Muscle layer of duodenum (tissue), 2 donors: ENCODE results near the gene BPGM.

Experiments
- H3K27ac ChIP-seq: one replicate; pipeline ENCODE4 v1.7.0; 2013; ENCODE audit warnings: mild to moderate bottlenecking, low read length
- H3K27me3 ChIP-seq: one replicate; pipeline ENCODE4 v1.7.0; 2013; ENCODE audit warnings: low read depth, mild to moderate bottlenecking, control low read depth, low read length
- H3K36me3 ChIP-seq, 2 donors: one replicate each; pipeline ENCODE4 v1.7.0; 2013; ENCODE audit warnings: low read length in 2 of 2, control low read depth in 1 of 2, mild to moderate bottlenecking in 1 of 2; ENCODE audit not compliant: insufficient read depth in 2 of 2, control insufficient read depth in 1 of 2
- H3K4me1 ChIP-seq, 2 donors: one replicate each; pipeline ENCODE4 v1.7.0; 2013; ENCODE audit warnings: low read length in 2 of 2, mild to moderate bottlenecking in 2 of 2, control low read depth in 1 of 2, moderate library complexity in 1 of 2; ENCODE audit not compliant: insufficient read depth in 2 of 2, control insufficient read depth in 1 of 2
- H3K4me3 ChIP-seq, 2 donors: one replicate each; pipeline ENCODE4 v1.7.0; 2013; ENCODE audit warnings: low read length in 2 of 2, low read depth in 1 of 2, mild to moderate bottlenecking in 1 of 2
- H3K9me3 ChIP-seq, 2 donors: one replicate each; pipeline ENCODE4 v1.7.0; 2013; ENCODE audit warnings: low read length in 2 of 2, control low read depth in 1 of 2, mild to moderate bottlenecking in 1 of 2; ENCODE audit not compliant: control insufficient read depth in 1 of 2
- donor health status: healthy.

The BPGM gene

GRCh38 chr7:134619627-134620331, 26.9 kb upstream of the BPGM start:
- H3K9me3 ChIP-seq = no peaks in the 10 kb centered on the region
- H3K36me3 ChIP-seq = no peaks in the 10 kb centered on the region
- H3K27ac ChIP-seq = no peak overlapping the region
- no peak overlapping the region for H3K4me3 ChIP-seq
- H3K4me1 ChIP-seq = no peaks in the 10 kb centered on the region
- H3K27me3 ChIP-seq = no peaks in the 10 kb centered on the region

DNA sequence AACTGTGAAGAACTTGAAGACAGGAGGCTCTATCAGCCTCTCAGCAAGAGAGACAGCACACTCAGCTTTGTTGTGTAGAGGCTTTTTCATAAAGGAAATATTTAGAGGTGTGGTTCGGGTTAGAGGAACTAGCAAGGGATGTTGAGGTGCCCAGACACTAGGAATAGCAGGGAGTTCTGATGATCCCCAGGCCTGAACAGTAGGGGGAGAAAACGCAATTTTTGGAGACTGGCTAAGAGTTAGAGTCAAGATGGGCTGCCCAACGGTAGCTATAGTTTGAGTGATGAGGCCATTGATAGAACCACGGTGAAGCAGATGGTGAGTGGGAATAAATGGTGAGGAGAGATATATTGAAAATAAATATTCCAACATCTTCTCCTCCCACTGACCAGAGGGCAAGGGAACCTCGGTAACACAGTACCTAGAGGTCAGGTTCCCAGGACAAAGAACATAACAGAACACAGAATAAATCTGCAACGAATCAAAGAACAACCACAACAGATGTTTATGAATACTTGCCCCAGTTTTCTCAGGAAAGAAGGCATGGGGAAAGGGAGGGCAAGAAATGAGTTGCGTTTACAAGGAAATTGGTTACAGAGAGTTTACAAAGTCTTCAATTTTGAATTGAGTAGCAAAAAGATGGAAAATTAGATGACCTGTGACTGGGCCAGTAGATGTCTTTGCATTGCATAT, 24.2 kb upstream of the BPGM start:
- Histone ChIP-seq H3K4me1 (no peaks in the 10 kb centered on the region), H3K27ac (no peak overlapping the region), H3K27me3 (no peaks in the 10 kb centered on the region), H3K36me3 (no peaks in the 10 kb centered on the region), H3K9me3 (no peaks in the 10 kb centered on the region), H3K4me3 (no peak overlapping the region)

DNA sequence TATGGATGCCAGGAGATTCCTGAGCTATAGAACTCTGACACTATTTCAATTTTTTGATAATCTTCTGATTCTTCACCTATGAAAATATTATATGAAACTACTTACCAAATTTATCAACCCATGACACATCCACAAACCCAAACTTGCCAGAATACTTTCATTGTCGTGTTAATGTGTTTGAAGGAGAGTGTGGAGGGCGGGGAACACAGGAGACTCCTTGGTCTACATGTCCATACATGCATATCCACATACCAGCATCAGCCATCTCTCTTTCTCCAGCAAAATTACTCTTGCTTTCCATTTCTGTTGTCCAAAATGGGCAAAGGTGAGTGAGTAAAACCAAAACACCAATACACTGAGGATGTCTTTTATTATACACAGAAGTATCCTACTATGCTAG, 23.5 kb upstream of the BPGM start:
- Histone ChIP-seq H3K27ac (no peak overlapping the region), H3K9me3 (no peaks in the 10 kb centered on the region), H3K4me3 (no peak overlapping the region), H3K36me3 (no peaks in the 10 kb centered on the region), H3K27me3 (no peaks in the 10 kb centered on the region), H3K4me1 (no peaks in the 10 kb centered on the region)

- H3K27me3 ChIP-seq = no peaks in the 10 kb centered on the region
- H3K4me3 ChIP-seq = no peak overlapping the region
- no peak overlapping the region for H3K27ac ChIP-seq
- H3K4me1 ChIP-seq = no peaks in the 10 kb centered on the region
- H3K36me3 ChIP-seq = no peaks in the 10 kb centered on the region
- H3K9me3 ChIP-seq = no peaks in the 10 kb centered on the region
Observed at GRCh38 chr7:134625550-134625949, 21.1 kb upstream of the BPGM start.

- H3K27ac ChIP-seq = no peak overlapping the region
- H3K4me3 ChIP-seq = no peak overlapping the region
- H3K36me3 ChIP-seq = no peaks in the 10 kb centered on the region
- no peaks in the 10 kb centered on the region for H3K27me3 ChIP-seq
- no peaks in the 10 kb centered on the region for H3K4me1 ChIP-seq
- H3K9me3 ChIP-seq = no peaks in the 10 kb centered on the region
Observed at GRCh38 chr7:134627109-134627774, 19.4 kb upstream of the BPGM start.

GRCh38 chr7:134627775-134628153, 18.9 kb upstream of the BPGM start:
- H3K9me3 ChIP-seq = no peaks in the 10 kb centered on the region

DNA sequence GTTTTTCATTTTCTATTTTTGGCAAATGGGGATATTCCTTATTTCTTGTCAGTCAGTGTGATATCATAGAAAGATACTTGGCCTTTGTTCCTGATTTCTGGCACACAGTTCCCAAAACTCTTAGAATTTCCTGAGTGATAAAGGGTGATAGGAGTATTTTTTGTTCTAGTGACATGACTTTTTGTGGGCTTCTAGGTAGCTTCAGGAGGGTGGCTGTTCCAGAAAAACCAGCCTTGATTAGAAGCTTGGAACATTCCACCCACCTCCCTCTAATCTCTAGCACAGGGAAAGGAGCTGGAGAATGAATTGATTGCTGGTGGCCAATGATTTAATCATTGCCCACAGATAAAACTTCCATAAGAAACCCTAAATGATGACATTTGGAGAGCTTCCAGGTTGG, 17.2 kb upstream of the BPGM start:
- no peak overlapping the region for H3K4me3 ChIP-seq
- no peaks in the 10 kb centered on the region for H3K27me3 ChIP-seq
- no peaks in the 10 kb centered on the region for H3K9me3 ChIP-seq
- no peak overlapping the region for H3K27ac ChIP-seq
- H3K36me3 ChIP-seq = no peaks in the 10 kb centered on the region
- H3K4me1 ChIP-seq = no peaks in the 10 kb centered on the region

More at GRCh38 chr7:134627775-134628153, 18.9 kb upstream of the BPGM start:
- H3K4me1 ChIP-seq = no peaks in the 10 kb centered on the region
- H3K36me3 ChIP-seq = no peaks in the 10 kb centered on the region
- no peak overlapping the region for H3K4me3 ChIP-seq
- no peak overlapping the region for H3K27ac ChIP-seq
- no peaks in the 10 kb centered on the region for H3K27me3 ChIP-seq

DNA sequence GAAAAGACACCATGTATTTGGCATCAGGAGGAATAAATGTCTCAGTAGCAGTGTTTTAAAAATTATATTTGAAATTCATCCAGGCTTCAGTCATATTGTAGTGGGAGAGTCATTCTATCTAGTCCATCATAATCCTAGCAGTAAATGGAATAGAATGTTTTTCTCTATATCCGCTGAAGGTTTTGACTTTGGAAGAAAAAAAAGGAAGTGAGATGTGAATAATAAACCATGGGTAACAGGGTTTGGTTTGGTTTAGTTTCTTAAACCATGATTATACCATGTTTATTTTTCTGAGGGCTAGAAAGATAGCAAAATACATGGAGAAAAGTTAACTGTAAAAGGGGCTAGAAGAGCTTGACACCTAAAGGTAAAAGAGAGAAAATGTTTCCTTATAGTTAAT, 16.4 kb upstream of the BPGM start:
- no peak overlapping the region for H3K4me3 ChIP-seq
- H3K9me3 ChIP-seq = no peaks in the 10 kb centered on the region
- H3K27me3 ChIP-seq = no peaks in the 10 kb centered on the region
- H3K4me1 ChIP-seq = no peaks in the 10 kb centered on the region
- H3K36me3 ChIP-seq = no peaks in the 10 kb centered on the region
- H3K27ac ChIP-seq = no peak overlapping the region

- Histone ChIP-seq H3K36me3 (no peaks in the 10 kb centered on the region), H3K9me3 (no peaks in the 10 kb centered on the region), H3K27ac (no peak overlapping the region), H3K27me3 (no peaks in the 10 kb centered on the region), H3K4me1 (no peaks in the 10 kb centered on the region), H3K4me3 (no peak overlapping the region)
Observed at GRCh38 chr7:134630893-134631292, 15.8 kb upstream of the BPGM start.

DNA sequence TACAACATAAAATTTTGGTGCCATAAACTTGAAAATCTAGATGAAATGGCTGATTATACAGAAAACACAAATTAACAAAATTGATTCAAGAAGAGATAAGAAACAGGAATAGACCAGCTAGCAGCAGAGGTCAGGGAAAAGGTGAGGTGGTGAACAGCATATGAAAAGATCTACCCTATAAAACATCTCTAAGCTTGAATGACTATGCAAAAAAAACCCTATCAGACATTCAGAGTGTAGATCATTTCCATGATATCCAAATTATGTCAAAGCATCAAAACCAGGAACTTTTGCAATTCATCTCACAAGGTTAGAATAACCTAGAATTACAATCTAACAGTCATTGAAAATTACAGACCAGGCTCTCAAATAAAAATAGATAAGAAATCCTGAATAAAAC, 14.6 kb upstream of the BPGM start:
- Histone ChIP-seq H3K27ac (no peak overlapping the region), H3K36me3 (no peaks in the 10 kb centered on the region), H3K9me3 (no peaks in the 10 kb centered on the region)

GRCh38 chr7:134632937-134633540, 13.6 kb upstream of the BPGM start:
- Histone ChIP-seq H3K27me3 (no peaks in the 10 kb centered on the region), H3K9me3 (no peaks in the 10 kb centered on the region), H3K36me3 (no peaks in the 10 kb centered on the region), H3K4me3 (no peak overlapping the region), H3K4me1 (no peaks in the 10 kb centered on the region), H3K27ac (no peak overlapping the region)

More for the DNA sequence above, 14.6 kb upstream of the BPGM start:
- no peak overlapping the region for H3K4me3 ChIP-seq
- H3K4me1 ChIP-seq = no peaks in the 10 kb centered on the region
- H3K27me3 ChIP-seq = no peaks in the 10 kb centered on the region
